Osteocyte (in vitro differentiated cells): ENCODE data around the gene WDR70. TPM values are rescaled to one million over a fixed set of nuclear protein-coding genes. Genes with fewer than 3 reads are reported as not detected.

ENCODE experiments used
- DNase-seq: peaks from one replicate; pipeline ENCODE4 v3.0.0; 2021; ENCODE audit warnings: mixed read lengths; ENCODE audit not compliant: unreplicated experiment; ENCODE audit errors: extremely low spot score
- H3K27ac Mint-ChIP-seq: one replicate; pipeline ENCODE4 v1.8.0; 2021; ENCODE audit warnings: mild to moderate bottlenecking, mixed read lengths; ENCODE audit not compliant: unreplicated experiment
- H3K27me3 Mint-ChIP-seq: one replicate; pipeline ENCODE4 v1.8.0; 2021; ENCODE audit warnings: mixed read lengths; ENCODE audit not compliant: unreplicated experiment
- H3K36me3 Mint-ChIP-seq: one replicate; pipeline ENCODE4 v1.8.0; 2021; ENCODE audit warnings: mixed read lengths; ENCODE audit not compliant: unreplicated experiment
- H3K4me1 Mint-ChIP-seq: one replicate; pipeline ENCODE4 v1.8.0; 2021; ENCODE audit warnings: mixed read lengths; ENCODE audit not compliant: unreplicated experiment
- H3K4me3 Mint-ChIP-seq: one replicate; pipeline ENCODE4 v1.8.0; 2021; ENCODE audit warnings: mild to moderate bottlenecking, moderate library complexity, mixed read lengths; ENCODE audit not compliant: unreplicated experiment
- H3K9me3 Mint-ChIP-seq: one replicate; pipeline ENCODE4 v1.8.0; 2021; ENCODE audit warnings: mixed read lengths; ENCODE audit not compliant: unreplicated experiment
- CTCF ChIP-seq: fragments of 200-600 bp; sonication (generic); IDR thresholded peaks from 2 replicates; pipeline ENCODE4 v1.5.0; 2021; ENCODE audit warnings: antibody characterized with exemption, mild to moderate bottlenecking, moderate library complexity
- total RNA-seq: library from RNA; stranded (reverse); gene quantifications from 2 replicates; pipeline ENCODE4 v1.2.1, GENCODE V29; 2021

Gene WDR70
- total RNA-seq, 1 donor from 2014 or later: 35.4 TPM

GRCh38 chr5:37417347-37417746 lies 38.2 kb downstream of the WDR70 start:
- no peak for TF ChIP-seq CTCF
- Mint-ChIP-seq H3K36me3 (peaks cover 15% of the 10 kb centered on the region), H3K27ac (no peak overlapping the region)

DNA sequence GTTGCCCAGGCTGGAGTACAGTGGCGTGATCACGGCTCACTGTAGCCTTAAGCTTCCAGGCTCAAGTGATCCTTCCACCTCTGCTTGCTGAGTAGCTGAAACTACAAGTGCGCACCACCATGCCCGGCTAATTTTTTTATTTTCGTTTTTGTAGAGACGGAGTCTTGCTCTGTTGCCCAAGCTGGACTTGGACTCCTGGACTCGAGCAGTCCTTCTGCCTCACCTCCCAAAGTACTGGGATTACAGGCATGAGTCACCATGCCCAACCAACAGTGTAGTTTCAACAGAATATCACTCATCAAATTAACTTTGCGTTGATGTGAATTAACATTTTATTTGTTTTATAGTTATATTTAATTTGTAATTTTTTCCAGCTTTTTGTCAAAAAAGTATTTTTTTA lies 45.3 kb downstream of the WDR70 start:
- Mint-ChIP-seq H3K36me3 (peaks cover 16% of the 10 kb centered on the region), H3K27ac (no peak overlapping the region)

More at GRCh38 chr5:37417347-37417746, 38.2 kb downstream of the WDR70 start:
- H3K4me1 Mint-ChIP-seq: no peaks in the 10 kb centered on the region
- no peaks in the 10 kb centered on the region for H3K9me3 Mint-ChIP-seq
- H3K27me3 Mint-ChIP-seq: no peaks in the 10 kb centered on the region
- DNase-seq: no peak
- H3K4me3 Mint-ChIP-seq: no peak overlapping the region

GRCh38 chr5:37428044-37428443 lies 48.9 kb downstream of the WDR70 start:
- no peak for TF ChIP-seq CTCF

More for the DNA sequence above, 45.3 kb downstream of the WDR70 start:
- no peaks in the 10 kb centered on the region for H3K4me1 Mint-ChIP-seq
- no peaks in the 10 kb centered on the region for H3K9me3 Mint-ChIP-seq
- no peaks in the 10 kb centered on the region for H3K27me3 Mint-ChIP-seq
- H3K4me3 Mint-ChIP-seq: no peak overlapping the region
- TF ChIP-seq CTCF: no peak
- DNase-seq: no peak

GRCh38 chr5:37435261-37435660 lies 56.1 kb downstream of the WDR70 start:
- H3K36me3 Mint-ChIP-seq: peaks cover 7% of the 10 kb centered on the region
- no peaks in the 10 kb centered on the region for H3K9me3 Mint-ChIP-seq
- H3K27me3 Mint-ChIP-seq: no peaks in the 10 kb centered on the region
- TF ChIP-seq CTCF: no peak
- H3K4me3 Mint-ChIP-seq: no peak overlapping the region
- H3K4me1 Mint-ChIP-seq: peaks cover 19% of the 10 kb centered on the region
- no peak for DNase-seq
- H3K27ac Mint-ChIP-seq: no peak overlapping the region

More at GRCh38 chr5:37428044-37428443, 48.9 kb downstream of the WDR70 start:
- no peaks in the 10 kb centered on the region for H3K4me1 Mint-ChIP-seq
- peaks cover 15% of the 10 kb centered on the region for H3K36me3 Mint-ChIP-seq
- H3K9me3 Mint-ChIP-seq: no peaks in the 10 kb centered on the region
- H3K27me3 Mint-ChIP-seq: no peaks in the 10 kb centered on the region
- DNase-seq: no peak
- no peak overlapping the region for H3K4me3 Mint-ChIP-seq
- H3K27ac Mint-ChIP-seq: no peak overlapping the region

DNA sequence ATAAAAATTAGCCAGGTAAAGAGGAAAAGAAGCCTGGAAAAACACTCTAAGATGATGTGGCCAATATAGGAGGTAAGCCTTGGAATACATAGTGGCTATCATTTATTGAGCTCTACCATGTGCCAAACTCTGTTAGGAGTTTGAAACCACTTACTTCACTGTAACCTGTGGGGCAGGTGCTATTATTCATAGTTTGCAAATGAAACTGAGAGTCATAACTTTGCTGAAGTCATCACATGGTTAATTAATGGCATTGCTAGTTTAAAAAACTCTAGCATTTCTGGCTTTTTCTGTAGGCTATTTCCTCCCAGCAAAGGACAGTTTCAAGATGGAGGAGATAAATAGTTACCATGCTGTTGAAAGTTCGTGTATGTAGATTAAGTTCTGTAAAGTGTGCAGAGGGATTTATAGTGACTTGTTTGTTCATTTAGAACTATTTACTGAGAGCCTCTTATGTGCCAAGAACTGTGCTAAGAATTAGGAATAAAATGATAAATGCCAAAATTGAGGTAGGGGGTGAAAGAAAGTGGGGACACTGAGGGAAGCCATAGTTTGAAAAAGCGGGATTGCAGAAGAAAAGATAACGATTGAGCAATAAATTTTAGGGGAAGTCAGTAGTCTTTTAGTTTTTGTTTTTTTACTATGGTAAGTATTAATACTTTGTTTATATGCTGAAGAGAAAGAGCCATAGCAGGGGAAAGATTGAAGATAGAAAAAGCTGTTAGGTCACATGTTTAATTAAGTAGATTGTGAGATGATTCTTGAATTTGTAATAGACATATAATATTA lies 57.2 kb downstream of the WDR70 start:
- H3K27me3 Mint-ChIP-seq: no peaks in the 10 kb centered on the region
- peaks cover 10% of the 10 kb centered on the region for H3K36me3 Mint-ChIP-seq
- no peaks in the 10 kb centered on the region for H3K9me3 Mint-ChIP-seq
- H3K27ac Mint-ChIP-seq: no peak overlapping the region
- DNase-seq: no peak
- peaks cover 19% of the 10 kb centered on the region for H3K4me1 Mint-ChIP-seq
- no peak overlapping the region for H3K4me3 Mint-ChIP-seq
- no peak for TF ChIP-seq CTCF
